A549 (cell line): Measurements from ENCODE around the gene RAB11B. TPM values are rescaled to one million over a fixed set of nuclear protein-coding genes. Genes with fewer than 3 reads are reported as not detected.
"Not testable (repeated sequence)": the region's sequence is repeated elsewhere in the genome, so short reads cannot be mapped to it uniquely, and the experiment has no call there.

Source experiments
- ATAC-seq, 2 experiments: fragments of 200-7000 bp in 1 of 2; fragments of >200 bp in 1 of 2; cut with Nextera tagmentation in 1 of 2; cut with Tn5 transposase in 1 of 2; 3 replicates each; pipeline versions ENCODE4 v1.8.0 to v1.9.1; 2018 to 2020; ENCODE audit warnings: mild to moderate bottlenecking in 1 of 2, moderate library complexity in 1 of 2
- CTCF ChIA-PET: fragments of 300-600 bp; sonication (Branson Sonifier 250); formaldehyde crosslinking; extraction: SDS; loops from one replicate; lab custom pipeline; 2021; ENCODE audit warnings: antibody characterized with exemption, inconsistent platforms; lab: Yijun Ruan, JAX
- POLR2A ChIA-PET: fragments of 350-600 bp; formaldehyde crosslinking; extraction: SDS; loops from one replicate; lab custom pipeline; 2021; ENCODE audit warnings: antibody characterized with exemption, inconsistent platforms; lab: Yijun Ruan, JAX
- DNase-seq, 2 experiments: peaks; one replicate each; pipeline versions ENCODE4 v3.0.0 to v3.0.0-alpha.2; 2011 to 2016; ENCODE audit warnings: low read depth in 1 of 2, low spot score in 1 of 2
- FAIRE-seq: peaks from 2 replicates; lab custom pipeline; 2011; peaks lifted over from hg19 to GRCh38; lab: Jason Lieb, UNC
- H3K27ac ChIP-seq, 2 experiments: fragments of >200 bp; sonication (Bioruptor Twin); formaldehyde crosslinking; 3 replicates each; pipeline ENCODE4 v1.5.1; 2016 to 2017
- H3K4me1 ChIP-seq: fragments of >200 bp; sonication (Bioruptor Twin); formaldehyde crosslinking; 3 replicates; pipeline ENCODE4 v1.6.1; 2016
- H3K4me2 ChIP-seq: fragments of >200 bp; sonication (Bioruptor Twin); formaldehyde crosslinking; 3 replicates; pipeline ENCODE4 v1.6.1; 2016
- H3K4me3 ChIP-seq: fragments of >200 bp; sonication (Bioruptor Twin); formaldehyde crosslinking; 3 replicates; pipeline ENCODE4 v1.5.1; 2016
- H3K9me3 ChIP-seq: fragments of >200 bp; sonication (Bioruptor Twin); formaldehyde crosslinking; 3 replicates; pipeline ENCODE4 v1.6.1; 2016
- BHLHE40 ChIP-seq: IDR thresholded peaks from 2 replicates; pipeline ENCODE4 v1.6.1; 2012; ENCODE audit warnings: low read depth, low read length, inconsistent platforms
- CEBPB ChIP-seq, 2 experiments: fragments of >200 bp in 1 of 2; sonication (Bioruptor Twin) in 1 of 2; formaldehyde crosslinking in 1 of 2; IDR thresholded peaks; 2 replicates each; pipeline ENCODE4 v1.6.1; 2012 to 2016
- EHF ChIP-seq: fragments of 250-450 bp; sonication (Bioruptor Pico); IDR thresholded peaks from 2 replicates; pipeline ENCODE4 v1.5.0; 2020; ENCODE audit warnings: mild to moderate bottlenecking
- FOSL2 ChIP-seq, 2 experiments: fragments of 450-650 bp in 1 of 2; fragments of >200 bp in 1 of 2; sonication (Bioruptor Twin) in 1 of 2; formaldehyde crosslinking; IDR thresholded peaks; 2 replicates each; pipeline versions ENCODE4 v1.5.0 to v1.6.1; 2016 to 2020; ENCODE audit warnings: mild to moderate bottlenecking in 1 of 2, moderate library complexity in 1 of 2
- GATA3 ChIP-seq: IDR thresholded peaks from 2 replicates; pipeline ENCODE4 v1.6.1; 2012; ENCODE audit warnings: borderline replicate concordance
- HES2 ChIP-seq: fragments of >200 bp; sonication (Bioruptor Twin); formaldehyde crosslinking; IDR thresholded peaks from 2 replicates; pipeline ENCODE4 v1.6.1; 2016
- HMGXB4 ChIP-seq: fragments of 250-450 bp; sonication (Bioruptor Pico); IDR thresholded peaks from 2 replicates; pipeline ENCODE4 v1.5.0; 2021; ENCODE audit warnings: mild to moderate bottlenecking, moderate library complexity, borderline replicate concordance
- HOXB5 ChIP-seq: fragments of 250-450 bp; sonication (Bioruptor Pico); IDR thresholded peaks from 2 replicates; pipeline ENCODE4 v1.5.0; 2020; ENCODE audit warnings: mild to moderate bottlenecking, moderate library complexity
- MAFK ChIP-seq: fragments of 450-650 bp; IDR thresholded peaks from 2 replicates; pipeline ENCODE4 v1.6.1; 2014; ENCODE audit not compliant: partially characterized antibody
- MYC ChIP-seq: IDR thresholded peaks from 2 replicates; pipeline ENCODE4 v1.6.1; 2012; ENCODE audit warnings: mild to moderate bottlenecking, inconsistent platforms, low read length, improper control_type of control experiment, borderline replicate concordance
- POLR2AphosphoS2 ChIP-seq: conservative IDR thresholded peaks from 2 replicates; pipeline ENCODE4 v1.6.1; 2012; ENCODE audit warnings: low read length, improper control_type of control experiment, inconsistent platforms
- RAD21 ChIP-seq, 2 experiments: fragments of >200 bp in 1 of 2; sonication (Bioruptor Twin) in 1 of 2; formaldehyde crosslinking in 1 of 2; IDR thresholded peaks in 1 of 2; conservative IDR thresholded peaks in 1 of 2; 2 replicates in 1 of 2; 3 replicates in 1 of 2; pipeline ENCODE4 v1.6.1; 2012 to 2018; ENCODE audit warnings: inconsistent platforms in 1 of 2
- ZC3H11A ChIP-seq: fragments of 450-650 bp; IDR thresholded peaks from 2 replicates; pipeline ENCODE4 v1.6.1; 2014; ENCODE audit warnings: antibody characterized with exemption, mild to moderate bottlenecking
- WGBS: methylation state at CpG from one replicate; pipeline ENCODE4 v1.1.6; 2017; ENCODE audit errors: missing lambda C conversion rate; 5-methylcytosine and 5-hydroxymethylcytosine counted together
- polyA plus RNA-seq, 4 experiments: library from polyadenylated mRNA; depleted of rRNA in 3 of 4; stranded (reverse); fragments of >200 nt; fragmentation: RNase III in 1 of 4; extraction: RNeasy Plus Mini Kit Qiagen cat#74134 plus additional on column Dnase treatment in 1 of 4; gene quantifications; 2 replicates in 3 of 4; 3 replicates in 1 of 4; pipeline ENCODE4 v1.2.3, GENCODE V29; 2011 to 2017

Gene RAB11B
- polyA plus RNA-seq, 2 of the 4 experiments (the other 2 are of a cell fraction): 22.3 to 93.7 TPM

GRCh38 chr19:8370176-8371010, 19.8 kb upstream of the RAB11B start:
- CTCF ChIA-PET: interaction anchor here (0.6 to 1.2 kb wide), 2 partner anchors 16 kb away, joined by 3 to 4 read pairs; no protein-coding TSS in a partner anchor
- no peak for DNase-seq
- no peak for TF ChIP-seq FOSL2 (IDR thresholded peaks at IDR 0.05)
- no peak for TF ChIP-seq FOSL2 (CRISPR knock-in tag; IDR thresholded peaks at IDR 0.05)
- TF ChIP-seq POLR2AphosphoS2: peak; percentile 67; the same call in 1 of the 2 replicates
- Histone ChIP-seq H3K4me3 (no peak overlapping the region), H3K4me2 (no peak overlapping the region; the same call in 2 of the 3 replicates), H3K27ac (peak overlapping the region in 1 of 2 experiments; percentile 39; a peak in 1 of 6 replicates), H3K9me3 (no peaks in the 10 kb centered on the region), H3K4me1 (peaks cover 41% of the 10 kb centered on the region)
- no peak for FAIRE-seq
- POLR2A ChIA-PET: interaction anchor here (0.6 to 0.7 kb wide), 2 partner anchors 8 to 22 kb away, joined by 3 to 4 read pairs; no protein-coding TSS in a partner anchor
- WGBS: 78% methylated on average over 19 of the region's 19 CpGs
- no peak; a peak in 1 of 6 replicates for ATAC-seq

GRCh38 chr19:8371011-8371804, 19.0 kb upstream of the RAB11B start:
- H3K4me1 ChIP-seq: peaks cover 38% of the 10 kb centered on the region
- 91% methylated on average over 13 of the region's 28 CpGs for WGBS
- H3K9me3 ChIP-seq: no peaks in the 10 kb centered on the region
- CTCF ChIA-PET: interaction anchor here (1.2 kb wide), 1 partner anchor 17 kb away, joined by 4 read pairs; no protein-coding TSS in a partner anchor
- DNase-seq: no peak
- no peak overlapping the region for H3K4me3 ChIP-seq
- H3K27ac ChIP-seq: peak overlapping the region in 1 of 2 experiments; percentile 39; a peak in 1 of 6 replicates
- TF ChIP-seq GATA3: no peak
- TF ChIP-seq POLR2AphosphoS2: 0 out of 2 replicates have a peak, but pooled peaks have one; percentile 4
- no peak for TF ChIP-seq EHF
- TF ChIP-seq HOXB5: no peak
- no peak for TF ChIP-seq HES2
- TF ChIP-seq MAFK: no peak
- TF ChIP-seq, all 56 proteins: peak for 1
- ATAC-seq: peak in 1 of 2 experiments; percentile 4; a peak in 2 of 6 replicates
- POLR2A ChIA-PET: interaction anchor here (0.6 kb wide), 1 partner anchor 22 kb away, joined by 3 read pairs; no protein-coding TSS in a partner anchor
- H3K4me2 ChIP-seq: no peak overlapping the region; the same call in 2 of the 3 replicates
- FAIRE-seq: no peak

GRCh38 chr19:8373867-8374813, 16.0 kb upstream of the RAB11B start:
- POLR2A ChIA-PET: interaction anchor here (0.7 kb wide), 1 partner anchor 19 kb away, joined by 3 read pairs; no protein-coding TSS in a partner anchor
- no peak for FAIRE-seq
- peaks cover 18% of the 10 kb centered on the region; the same call in 1 of the 3 replicates for H3K4me1 ChIP-seq
- peak overlapping the region in 1 of 2 experiments; percentile 48; a peak in 1 of 6 replicates for H3K27ac ChIP-seq
- peak in 1 of 2 experiments; percentile 33; a peak in 3 of 6 replicates for ATAC-seq
- H3K9me3 ChIP-seq: no peaks in the 10 kb centered on the region
- WGBS: 73% methylated on average over 21 of the region's 26 CpGs
- CTCF ChIA-PET: interaction anchor here (1.2 kb wide), 1 partner anchor 10 kb away, joined by 3 read pairs; the partner anchor contains the start of gene ANGPTL4
- TF ChIP-seq HMGXB4 (CRISPR knock-in tag): no peak
- no peak for TF ChIP-seq BHLHE40
- 0 out of 4 replicates have a peak, but pooled peaks of 1 of the 2 experiments have one; percentile 20 for TF ChIP-seq CEBPB (IDR thresholded peaks at IDR 0.05)
- no peak for TF ChIP-seq MYC
- TF ChIP-seq POLR2AphosphoS2: no peak
- no peak for TF ChIP-seq ZC3H11A
- peak in 1 of 2 experiments; percentile 25; a peak in 2 of 5 replicates for TF ChIP-seq RAD21 (conservative IDR thresholded peaks at IDR 0.05 in 1 of 2, IDR thresholded peaks at IDR 0.05 in 1 of 2)
- DNase-seq: peak in 1 of 2 experiments; percentile 68
- H3K4me2 ChIP-seq: no peak overlapping the region
- H3K4me3 ChIP-seq: no peak overlapping the region

- 98% methylated on average over 11 of the region's 32 CpGs for WGBS
- CTCF ChIA-PET: interaction anchor here (0.6 to 1.0 kb wide), 2 partner anchors 11 to 13 kb away, joined by 3 to 4 read pairs; no protein-coding TSS in a partner anchor
- not testable (repeated sequence) for H3K9me3 ChIP-seq, DNase-seq, ATAC-seq, FAIRE-seq, H3K4me2 ChIP-seq, H3K27ac ChIP-seq, H3K4me3 ChIP-seq
- POLR2A ChIA-PET: interaction anchor here (0.8 kb wide), 1 partner anchor 8 kb away, joined by 5 read pairs; no protein-coding TSS in a partner anchor
- peaks cover 12% of the 10 kb centered on the region; the same call in 1 of the 3 replicates for H3K4me1 ChIP-seq
Observed at GRCh38 chr19:8375766-8376165, 14.4 kb upstream of the RAB11B start.

- not testable (repeated sequence) for ATAC-seq, H3K4me3 ChIP-seq, H3K4me2 ChIP-seq, H3K9me3 ChIP-seq, H3K27ac ChIP-seq, DNase-seq, FAIRE-seq
- WGBS: 91% methylated on average over 8 of the region's 10 CpGs
- POLR2A ChIA-PET: interaction anchor here (0.8 kb wide), 1 partner anchor 9 kb away, joined by 5 read pairs; no protein-coding TSS in a partner anchor
- CTCF ChIA-PET: interaction anchor here (1.0 to 3.3 kb wide), 2 partner anchors 12 to 22 kb away, joined by 4 to 18 read pairs; no protein-coding TSS in a partner anchor
- peaks cover 11% of the 10 kb centered on the region; the same call in 1 of the 3 replicates for H3K4me1 ChIP-seq
Observed at GRCh38 chr19:8376373-8376974, 13.7 kb upstream of the RAB11B start.
